HG03060 (cell line): ENCODE data around the gene AOC1.
"Not testable (repeated sequence)": the region's sequence is repeated elsewhere in the genome, so short reads cannot be mapped to it uniquely, and the experiment has no call there.

Experiments used
- ATAC-seq: cut with Tn5 transposase; IDR thresholded peaks from one replicate; pipeline ENCODE4 v1.9.1; 2021; ENCODE audit warnings: low read depth, moderate number of reproducible peaks; ENCODE audit not compliant: unreplicated experiment

The AOC1 gene

GRCh38 chr7:150852371-150852905 lies at the start of gene AOC1:
AOC1 (plus strand) TSS chr7:150852517; CDS start chr7:150856471, 3,954 bp downstream.
- ATAC-seq = no peak

GRCh38 chr7:150803161-150803860 lies 49.0 kb upstream of the AOC1 start:
- no peak for ATAC-seq

- no peak for ATAC-seq
These were observed 47.5 kb upstream of the AOC1 start for GRCh38 chr7:150804802-150805201.

DNA sequence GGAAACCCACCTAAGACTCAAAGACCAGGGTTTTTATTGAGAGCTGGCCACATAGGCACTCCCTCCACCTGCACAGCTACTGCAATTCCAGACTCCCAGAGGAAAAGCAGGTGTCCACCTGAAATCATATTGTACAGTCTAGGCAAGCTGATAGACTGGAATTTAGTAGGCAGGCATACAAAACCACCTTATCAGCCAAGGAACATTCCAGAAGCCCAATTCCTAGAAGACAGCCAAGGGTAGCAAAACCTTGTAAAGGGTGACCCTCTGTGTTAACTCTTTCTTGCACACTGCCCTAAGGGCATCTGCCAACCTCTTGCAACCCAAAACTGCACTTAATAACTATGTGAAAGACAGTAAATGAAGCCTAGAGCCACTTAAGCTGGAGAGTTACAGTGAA lies 46.5 kb upstream of the AOC1 start:
- no peak for ATAC-seq

GRCh38 chr7:150806454-150806853 lies 45.9 kb upstream of the AOC1 start:
- no peak for ATAC-seq

GRCh38 chr7:150806863-150807262 lies 45.5 kb upstream of the AOC1 start:
- ATAC-seq = no peak

- ATAC-seq = not testable (repeated sequence)
These were observed 44.5 kb upstream of the AOC1 start for GRCh38 chr7:150807616-150808438.

DNA sequence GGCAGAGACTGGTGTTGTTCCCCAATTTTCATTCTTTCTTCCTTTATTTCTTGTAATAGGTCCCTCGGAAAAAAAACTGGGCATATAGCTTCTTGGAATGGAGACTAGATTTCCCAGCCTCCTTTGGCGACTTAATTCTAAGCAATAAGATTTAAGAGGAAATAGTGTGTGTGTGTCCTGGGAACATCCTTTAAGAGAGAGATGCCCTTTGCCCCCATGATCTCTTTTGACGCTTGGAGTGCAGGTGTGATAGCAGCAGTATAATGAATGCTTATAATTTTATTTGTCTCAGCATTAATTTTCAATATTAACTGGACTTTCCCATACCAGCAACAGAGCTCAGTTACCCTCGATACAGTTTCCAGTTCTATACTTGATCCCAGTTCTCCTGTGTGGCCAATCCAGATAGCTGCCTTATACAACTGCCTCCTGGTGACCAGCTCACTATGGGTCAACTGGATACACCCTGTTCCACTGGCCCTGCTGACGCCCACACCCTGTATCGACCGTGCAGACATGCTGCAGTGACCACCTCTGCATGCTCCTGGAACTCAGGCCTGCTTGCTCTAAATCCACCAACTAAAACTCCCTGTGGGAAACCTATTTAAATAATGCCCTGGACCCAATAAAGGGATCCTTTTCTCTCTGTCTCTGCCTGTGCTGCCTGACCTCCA lies 37.9 kb upstream of the AOC1 start:
- no peak for ATAC-seq

- ATAC-seq = no peak
These were observed 33.3 kb upstream of the AOC1 start for GRCh38 chr7:150818971-150819370.

GRCh38 chr7:150820148-150820547 lies 32.2 kb upstream of the AOC1 start:
- no peak for ATAC-seq

DNA sequence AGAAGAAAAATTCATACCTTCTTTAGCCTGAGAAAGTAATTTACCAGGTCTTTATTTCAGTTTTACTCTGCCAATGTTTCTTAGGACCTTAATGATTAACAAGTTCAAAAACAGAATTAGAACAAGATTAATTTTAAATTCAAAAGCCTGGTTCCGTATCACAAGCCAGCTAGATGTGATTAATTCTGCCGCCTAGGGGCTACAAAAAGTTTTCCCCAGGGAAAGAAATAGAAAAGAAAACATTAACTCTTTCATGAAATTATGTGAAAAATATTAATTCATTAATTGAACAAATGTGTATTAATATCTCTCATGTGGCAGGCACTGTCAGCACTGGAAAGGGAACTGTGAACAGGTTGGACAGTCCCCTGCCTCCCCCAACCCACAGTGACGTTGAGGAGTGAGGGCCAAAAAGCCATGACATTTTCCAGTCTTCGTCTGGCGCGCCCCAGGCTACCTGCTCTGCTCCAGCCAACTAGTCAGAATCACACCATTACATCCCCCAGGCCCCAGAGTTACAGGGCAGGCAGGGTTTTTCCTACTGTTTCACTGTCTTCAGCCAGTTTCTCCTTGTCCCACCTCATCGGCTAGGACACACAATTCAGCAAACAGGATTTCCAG lies 31.6 kb upstream of the AOC1 start:
- ATAC-seq = no peak

GRCh38 chr7:150823043-150823442 lies 29.3 kb upstream of the AOC1 start:
- ATAC-seq = no peak

- no peak for ATAC-seq
These were observed 28.7 kb upstream of the AOC1 start for GRCh38 chr7:150823484-150824126.

GRCh38 chr7:150824379-150825177 lies 27.7 kb upstream of the AOC1 start:
- no peak for ATAC-seq

- ATAC-seq = no peak
These were observed 26.1 kb upstream of the AOC1 start for GRCh38 chr7:150826061-150826849.

DNA sequence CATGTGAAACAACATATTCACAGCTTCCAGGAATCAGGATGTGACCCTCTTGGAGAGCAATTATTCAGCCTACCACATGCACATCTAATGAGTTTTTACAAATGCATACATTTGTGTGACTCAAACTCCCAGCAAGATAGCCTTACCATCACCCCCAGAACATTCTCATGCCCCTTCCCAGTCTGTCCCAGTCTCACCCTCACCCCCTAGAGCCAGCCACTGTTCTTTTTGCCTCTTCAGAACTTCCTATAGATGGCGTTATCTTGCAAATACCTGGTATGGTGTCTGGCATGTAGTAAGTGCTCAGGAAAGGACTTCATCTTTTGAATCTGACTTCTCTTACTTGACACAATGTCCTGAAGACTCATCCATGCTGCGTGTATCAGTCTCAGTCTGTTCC lies 23.9 kb upstream of the AOC1 start:
- ATAC-seq = no peak

DNA sequence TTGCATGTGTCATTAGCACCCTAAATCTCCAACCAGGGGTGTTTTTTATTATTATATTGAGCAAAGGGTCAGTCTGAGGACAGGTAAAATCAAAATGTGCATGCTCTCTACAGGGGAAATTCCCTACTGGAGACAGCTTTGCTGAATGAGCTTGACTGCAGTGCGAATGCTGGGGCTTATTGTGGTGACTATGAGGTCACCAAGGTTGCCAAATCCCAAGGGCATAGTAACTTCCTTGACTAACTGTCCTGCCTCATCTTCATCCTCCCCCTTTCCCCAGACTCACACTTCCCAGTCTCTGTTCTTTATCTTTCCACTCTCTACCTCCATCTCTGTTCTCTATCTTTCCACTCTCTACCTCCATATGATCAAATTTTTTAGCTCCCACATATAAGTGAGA lies 22.9 kb upstream of the AOC1 start:
- ATAC-seq = no peak

DNA sequence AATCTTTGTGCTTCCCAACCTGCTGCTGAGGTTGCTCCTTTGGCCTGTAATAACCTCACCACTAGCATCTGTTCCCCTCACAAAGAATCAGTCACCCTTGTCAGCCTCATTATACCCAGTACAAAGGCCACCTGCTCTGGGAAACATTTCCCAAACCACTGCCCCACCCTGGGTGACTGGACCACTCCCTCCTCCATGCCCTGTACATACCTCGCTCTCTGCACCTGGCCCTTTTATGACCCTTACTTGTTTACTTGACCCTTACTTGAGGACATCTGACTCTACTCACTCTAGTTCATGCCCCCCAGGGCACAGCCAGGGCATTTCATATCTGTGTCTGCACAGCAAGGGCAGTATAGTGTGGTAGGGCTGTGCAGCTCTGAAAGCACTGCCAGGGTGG lies 21.4 kb upstream of the AOC1 start:
- ATAC-seq = no peak

DNA sequence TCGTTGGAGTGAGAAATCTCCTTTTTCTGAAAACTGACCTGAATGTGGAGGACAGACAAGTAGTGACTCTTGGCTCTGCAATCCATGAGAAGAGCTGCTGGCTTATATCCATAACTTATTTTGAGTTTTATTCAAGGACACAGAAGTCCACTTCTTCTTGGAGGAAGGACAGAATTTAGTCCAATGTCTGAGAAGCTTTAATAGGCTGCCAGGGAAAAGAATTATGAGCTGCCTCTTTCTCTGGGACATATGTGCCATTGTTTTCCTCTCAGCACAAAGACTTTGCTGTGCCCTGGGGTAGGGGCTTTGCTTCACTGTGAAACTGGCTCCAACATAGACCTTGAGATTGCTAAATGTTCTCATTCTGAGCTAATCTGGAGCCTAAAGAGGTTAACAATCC lies 20.5 kb upstream of the AOC1 start:
- no peak for ATAC-seq
